ENCODE measurements around the gene BIN2.

BIN2 gene

DNA sequence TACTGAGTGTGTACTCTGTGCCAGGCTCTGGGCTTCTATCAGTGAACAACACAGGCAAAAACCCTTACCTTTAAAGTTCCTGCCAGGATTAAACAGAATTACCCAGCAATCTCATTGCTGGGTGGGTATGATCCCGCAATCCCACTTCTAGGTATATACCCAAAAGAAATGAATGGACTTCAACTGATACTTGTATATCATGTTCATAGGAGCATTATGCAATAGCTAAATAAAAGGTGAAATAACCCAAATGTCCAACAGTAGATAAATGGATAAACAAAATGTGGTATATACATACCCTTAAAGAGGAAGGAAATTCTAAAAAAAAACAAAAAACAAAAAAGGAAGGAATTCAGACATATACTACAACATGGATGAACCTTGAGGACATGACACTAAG lies 70.7 kb downstream of the BIN2 start:
- DNase-seq (ENCODE audit: low read depth), result no peak

DNA sequence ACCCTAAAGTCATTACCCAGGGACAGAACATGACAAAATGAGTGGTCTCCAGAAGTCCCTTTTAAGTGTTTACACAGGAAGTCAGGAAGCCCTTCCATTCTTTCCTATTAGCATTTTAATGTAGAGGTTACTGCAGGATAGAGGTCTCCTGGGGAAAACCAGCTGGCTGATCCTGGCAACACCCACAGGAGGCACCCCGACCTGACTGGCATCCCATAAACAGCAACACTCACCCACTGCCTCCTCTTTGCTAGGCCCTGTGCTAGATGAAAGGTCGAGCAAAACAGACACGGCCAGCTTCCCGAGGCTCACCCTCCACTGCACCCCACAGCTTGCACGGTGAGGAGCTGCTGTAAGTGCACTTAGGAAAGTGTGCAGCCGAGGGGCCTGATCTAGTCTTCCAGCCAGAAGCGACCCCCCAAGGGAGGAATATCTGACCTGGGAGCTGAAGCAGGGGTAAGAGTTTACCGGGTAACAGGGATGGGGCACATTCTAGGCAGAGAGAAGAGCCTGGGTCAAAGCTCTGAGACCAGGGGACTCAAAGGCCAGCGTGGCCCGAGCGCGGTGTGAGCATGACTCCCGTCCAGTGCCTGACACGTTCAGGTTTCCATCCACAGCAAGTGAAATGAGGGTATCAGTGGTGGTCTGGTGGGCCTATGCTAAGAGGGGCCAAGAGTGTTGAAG lies 76.3 kb downstream of the BIN2 start:
- no peak for DNase-seq (ENCODE audit: low read depth)

DNA sequence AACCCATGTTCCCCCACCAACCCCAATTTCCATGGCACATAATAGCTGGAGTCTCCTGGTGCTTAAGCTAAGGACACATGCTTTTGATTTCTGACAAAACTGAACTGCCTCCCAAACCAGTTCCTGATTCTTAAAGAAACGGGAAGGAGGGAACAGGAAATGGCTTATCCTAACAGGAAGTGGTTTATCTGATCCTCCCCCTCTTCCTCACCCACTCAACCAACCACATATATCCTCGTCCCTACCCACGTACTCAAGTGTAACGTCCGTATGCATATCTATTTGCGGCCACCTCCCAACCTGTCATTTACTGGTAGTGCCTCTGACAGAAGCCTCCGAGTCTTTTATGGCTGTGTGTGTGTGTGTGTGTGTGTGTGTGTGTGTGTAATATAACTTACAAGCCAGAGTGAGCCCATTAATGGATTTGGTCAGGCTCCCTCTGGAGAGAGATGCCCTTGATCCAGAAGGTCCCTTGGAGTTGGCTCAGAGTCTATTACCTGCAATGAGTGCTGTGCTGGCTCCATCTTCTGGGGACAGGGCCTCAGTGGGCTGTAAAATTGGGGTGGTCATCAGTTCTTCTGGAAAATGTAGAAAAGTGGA lies 77.6 kb downstream of the BIN2 start:
- peak; percentile 79 for DNase-seq (ENCODE audit: low read depth)

- DNase-seq (ENCODE audit: low read depth), result no peak
Observed at GRCh38 chr12:51245476-51246253, 78.3 kb downstream of the BIN2 start.

GRCh38 chr12:51244269-51244668 lies 79.7 kb downstream of the BIN2 start:
- no peak for DNase-seq (ENCODE audit: low read depth)

DNA sequence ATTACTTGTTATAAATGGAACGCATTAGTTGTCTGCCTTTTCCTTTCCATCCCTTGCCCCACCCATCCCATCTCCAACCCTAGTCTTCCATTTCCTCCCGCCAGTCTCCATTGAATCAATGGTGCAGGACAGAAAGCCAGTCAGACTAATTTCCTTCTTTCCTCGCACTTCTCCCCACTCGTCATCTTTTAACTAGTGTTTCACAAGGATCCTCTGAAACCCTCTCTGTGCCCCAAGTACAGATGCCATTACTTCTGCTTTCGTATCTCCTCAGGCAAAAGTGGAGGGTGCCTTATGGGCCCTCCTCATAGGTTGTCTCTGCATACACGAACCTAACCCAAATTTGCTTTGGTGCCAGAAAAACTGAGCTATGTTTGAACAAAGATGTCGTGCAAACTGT lies 81.1 kb downstream of the BIN2 start:
- DNase-seq (ENCODE audit: low read depth), result no peak

GRCh38 chr12:51242120-51242519 lies 81.9 kb downstream of the BIN2 start:
- no peak for DNase-seq (ENCODE audit: low read depth)

DNA sequence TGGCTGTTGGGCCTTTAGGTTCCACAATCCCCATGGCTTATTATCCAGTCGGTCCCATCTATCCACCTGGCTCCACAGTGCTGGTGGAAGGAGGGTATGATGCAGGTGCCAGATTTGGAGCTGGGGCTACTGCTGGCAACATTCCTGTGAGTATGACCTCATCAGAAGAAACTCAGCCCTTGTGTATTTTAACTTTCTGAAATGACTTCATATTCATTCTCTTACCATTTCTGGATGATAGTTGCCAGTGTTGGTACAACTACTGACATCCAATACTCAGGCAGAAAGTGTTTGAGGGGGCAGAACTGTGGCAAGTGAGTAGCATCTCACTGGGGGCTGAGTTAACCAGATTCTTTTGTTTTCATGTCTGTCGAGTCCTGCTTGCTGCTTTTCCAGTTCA lies 83.0 kb downstream of the BIN2 start:
- DNase-seq (ENCODE audit: low read depth), result no peak

GRCh38 chr12:51238510-51239334 lies 85.3 kb downstream of the BIN2 start, which contains the start of gene DAZAP2:
DAZAP2 (plus strand) TSS chr12:51238826; CDS start chr12:51238908, 82 bp downstream.
- DNase-seq (ENCODE audit: low read depth), result peak; percentile 85

DNA sequence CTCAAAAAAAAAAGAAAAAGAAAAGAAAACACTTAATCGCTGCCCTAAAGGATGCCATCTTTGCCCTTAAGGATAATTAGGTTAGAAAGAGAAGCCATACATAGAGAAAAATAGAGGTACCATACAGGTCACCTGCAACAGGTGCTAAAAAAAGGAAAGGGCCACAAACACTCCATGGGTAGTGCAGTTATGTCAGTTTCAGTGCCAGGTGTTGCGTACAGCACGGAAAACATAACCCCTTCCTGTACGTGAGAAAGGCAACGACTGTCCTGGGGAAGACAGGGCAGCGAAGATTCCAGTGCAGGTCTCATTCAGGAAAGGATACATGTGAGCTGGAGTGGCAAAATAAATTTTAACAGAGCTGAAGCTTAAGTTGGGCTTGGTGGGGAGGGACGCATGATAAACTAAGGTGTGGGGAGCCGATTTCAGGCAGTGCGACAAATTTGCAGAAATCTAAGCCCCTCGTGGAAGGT lies 85.9 kb downstream of the BIN2 start:
- DNase-seq (ENCODE audit: low read depth), result no peak

GRCh38 chr12:51234530-51234929 lies 89.4 kb downstream of the BIN2 start:
- DNase-seq (ENCODE audit: low read depth), result no peak

GRCh38 chr12:51232642-51233041 lies 91.3 kb downstream of the BIN2 start:
- DNase-seq (ENCODE audit: low read depth), result no peak

Measured in CMK (cell line).